GM10847 (cell line): ENCODE results near the gene ZSCAN1.

Experiments used
- POLR2A ChIP-seq: IDR thresholded peaks from 2 replicates; pipeline ENCODE4 v1.6.1; 2011; ENCODE audit not compliant: insufficient read length; ENCODE audit errors: extremely low read depth

The ZSCAN1 gene

DNA sequence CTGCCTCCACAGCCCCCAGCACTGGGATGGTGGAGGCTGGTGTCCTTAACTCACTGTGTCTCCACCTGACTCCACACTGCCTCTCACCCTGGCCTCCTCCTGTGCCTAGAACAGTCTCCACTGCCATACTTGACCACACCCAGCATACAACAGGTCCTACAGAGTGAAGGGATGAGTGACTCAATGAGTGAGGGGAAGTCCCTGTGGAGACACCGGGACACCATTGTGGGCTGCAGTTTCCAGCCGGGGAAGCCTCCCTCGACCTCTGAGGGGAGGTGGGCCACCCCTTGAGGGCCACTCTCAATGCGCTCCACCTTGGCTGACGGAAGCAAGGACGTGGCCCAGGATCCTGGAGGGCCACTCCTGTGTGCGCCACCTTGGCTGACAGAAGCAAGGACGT, 22.4 kb downstream of the ZSCAN1 start:
- TF ChIP-seq POLR2A, result no peak

DNA sequence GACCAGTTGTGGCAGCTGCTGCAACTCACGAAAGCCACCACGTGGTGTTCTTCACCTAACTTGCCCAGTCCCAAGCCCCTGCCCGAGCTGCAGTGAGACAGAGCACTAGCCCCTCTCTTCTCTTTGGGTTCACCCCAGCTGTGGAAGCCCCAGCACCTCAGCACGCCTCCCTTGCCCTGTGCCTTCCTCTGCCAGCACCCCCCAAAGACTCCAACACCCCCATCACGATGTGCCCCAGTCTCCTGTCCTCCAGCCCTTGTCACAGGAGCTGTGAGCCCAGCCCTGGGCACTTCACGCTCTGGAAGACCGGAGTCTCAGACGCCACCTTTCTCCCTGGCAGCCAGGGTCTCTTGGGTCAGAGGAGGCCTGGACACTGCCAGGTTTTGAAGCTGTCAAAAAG, 23.0 kb downstream of the ZSCAN1 start:
- TF ChIP-seq POLR2A, result no peak

DNA sequence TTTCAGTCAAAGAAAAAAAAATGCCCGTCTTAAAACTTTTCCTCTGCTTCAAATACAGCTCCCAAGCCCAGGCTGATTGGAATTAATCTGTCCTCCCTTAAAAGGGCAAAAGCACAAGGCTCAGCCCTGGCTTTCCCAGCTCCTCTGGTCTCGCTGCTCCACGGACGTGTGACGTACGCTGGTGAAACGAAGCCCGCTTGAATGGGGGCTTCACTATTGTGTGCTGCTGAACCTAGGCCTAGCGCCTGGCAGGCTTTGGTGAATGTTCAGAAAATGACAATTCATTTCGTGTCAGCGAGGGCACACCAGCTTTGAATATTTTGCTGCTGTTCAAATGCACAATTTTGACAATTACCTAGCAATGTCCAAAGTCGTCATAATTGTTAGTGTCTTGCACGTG, 24.6 kb downstream of the ZSCAN1 start:
- TF ChIP-seq POLR2A, result no peak

DNA sequence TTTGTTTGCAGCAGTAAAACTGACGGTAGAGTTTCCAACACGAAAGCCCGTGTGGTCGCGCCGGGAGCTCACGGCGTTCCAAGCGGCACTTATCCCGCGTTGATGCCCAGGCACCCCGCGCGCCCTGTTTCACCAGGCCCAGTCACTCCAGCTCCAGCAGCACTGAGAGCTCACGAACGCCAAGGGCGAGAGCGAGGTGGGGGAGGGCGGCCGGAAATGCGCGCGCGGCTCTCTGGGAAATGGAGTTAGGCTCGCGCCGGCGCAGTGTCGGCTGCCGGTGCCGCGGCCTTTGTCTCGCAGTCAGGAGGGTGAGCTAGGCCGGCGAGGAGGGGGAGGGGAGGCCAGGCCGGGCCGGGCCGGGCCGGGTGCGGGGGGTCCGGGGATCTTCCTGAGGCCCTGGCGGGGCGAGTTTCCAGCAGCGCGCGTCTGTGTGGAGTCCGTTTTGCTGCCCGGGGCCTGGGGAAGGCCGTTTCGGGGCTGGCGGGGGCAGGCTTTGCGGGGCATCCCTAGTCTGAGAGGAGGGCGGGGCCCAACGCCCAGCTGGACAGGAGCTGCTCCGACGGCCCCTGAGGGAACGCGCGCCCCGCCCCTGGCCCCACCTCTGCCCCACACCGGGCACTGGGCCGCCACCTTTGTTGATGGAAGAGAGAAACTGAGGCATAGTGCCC, 25.3 kb downstream of the ZSCAN1 start, which contains the start of gene ZNF135:
TSS of gene ZNF135 (plus strand) at position 280 of the 668 bp plus-strand sequence. CDS start 721 bp downstream, outside the sequence.
- no peak for TF ChIP-seq POLR2A

DNA sequence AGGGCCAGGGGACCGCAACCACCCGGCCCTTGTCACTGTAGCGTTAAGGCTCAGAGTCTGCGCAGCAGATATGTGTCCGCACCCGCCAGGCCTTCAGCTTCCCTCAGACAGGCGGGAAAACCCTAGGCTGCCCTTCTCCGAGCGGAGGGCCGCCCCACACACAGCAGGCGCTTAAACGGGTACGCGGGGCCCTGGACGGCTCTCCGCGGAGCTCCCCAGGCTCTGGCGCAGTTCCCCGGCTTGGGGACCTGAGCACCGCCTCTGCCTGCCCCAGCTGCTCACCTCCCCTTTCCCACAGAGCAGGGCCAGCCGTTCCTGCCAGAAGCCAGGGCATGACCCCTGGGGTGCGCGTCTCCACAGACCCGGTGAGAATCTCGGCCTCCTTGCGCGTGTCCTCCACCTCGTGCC, 25.9 kb downstream of the ZSCAN1 start:
- no peak for TF ChIP-seq POLR2A

DNA sequence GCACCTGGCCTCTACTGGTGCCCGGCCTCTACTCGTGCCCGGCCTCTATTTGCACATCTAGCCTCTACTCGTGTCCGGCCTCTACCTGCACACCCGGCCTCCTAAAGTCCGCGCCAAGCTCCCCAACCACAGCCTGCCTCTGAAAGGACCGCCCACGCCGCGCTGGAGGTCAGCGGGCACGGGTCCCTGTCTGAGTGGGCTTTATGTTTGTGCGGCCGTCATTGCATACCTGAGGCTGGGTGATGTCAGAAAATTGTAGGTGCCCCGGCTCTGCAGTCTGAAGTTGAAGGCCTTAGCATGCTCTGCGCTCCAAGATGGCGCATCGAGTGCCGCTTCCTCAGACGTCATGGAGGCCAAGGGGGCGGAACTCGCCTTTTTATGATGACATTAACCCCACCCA, 26.4 kb downstream of the ZSCAN1 start:
- no peak for TF ChIP-seq POLR2A

DNA sequence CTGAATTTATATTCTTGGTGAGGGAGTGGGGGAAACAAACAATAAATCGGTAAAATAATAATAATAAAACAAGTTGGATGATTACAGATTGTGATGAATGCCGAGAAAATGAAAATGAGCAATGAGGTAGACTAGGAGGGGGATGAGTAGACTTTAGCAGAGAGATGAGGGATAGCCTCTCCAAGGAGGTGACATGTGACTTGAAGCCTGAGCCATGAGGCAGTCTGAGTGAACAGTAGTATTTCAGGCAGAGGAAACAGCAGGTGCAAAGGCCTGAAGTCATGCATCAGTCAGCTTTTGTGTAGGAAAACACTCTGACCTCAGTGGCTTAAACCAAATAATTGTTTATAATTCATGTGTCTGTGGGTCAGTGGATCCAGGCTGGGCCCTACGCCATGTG, 29.9 kb downstream of the ZSCAN1 start:
- no peak for TF ChIP-seq POLR2A

DNA sequence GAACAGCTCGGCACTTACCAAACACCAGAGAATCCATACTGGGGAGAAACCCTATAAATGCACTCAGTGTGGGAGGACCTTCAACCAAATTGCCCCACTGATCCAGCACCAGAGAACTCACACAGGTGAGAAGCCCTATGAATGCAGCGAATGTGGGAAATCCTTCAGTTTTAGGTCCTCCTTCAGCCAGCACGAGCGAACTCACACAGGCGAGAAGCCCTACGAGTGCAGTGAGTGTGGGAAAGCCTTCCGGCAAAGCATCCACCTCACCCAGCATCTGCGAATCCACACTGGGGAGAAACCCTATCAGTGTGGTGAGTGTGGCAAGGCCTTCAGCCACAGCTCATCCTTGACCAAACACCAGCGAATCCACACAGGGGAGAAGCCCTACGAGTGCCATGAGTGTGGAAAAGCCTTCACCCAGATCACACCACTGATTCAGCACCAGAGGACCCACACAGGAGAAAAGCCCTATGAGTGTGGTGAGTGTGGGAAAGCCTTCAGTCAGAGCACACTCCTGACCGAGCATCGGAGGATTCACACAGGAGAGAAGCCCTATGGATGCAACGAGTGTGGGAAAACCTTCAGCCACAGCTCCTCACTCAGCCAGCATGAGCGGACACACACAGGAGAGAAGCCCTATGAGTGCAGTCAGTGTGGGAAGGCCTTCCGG, 33.6 kb downstream of the ZSCAN1 start:
- no peak for TF ChIP-seq POLR2A

DNA sequence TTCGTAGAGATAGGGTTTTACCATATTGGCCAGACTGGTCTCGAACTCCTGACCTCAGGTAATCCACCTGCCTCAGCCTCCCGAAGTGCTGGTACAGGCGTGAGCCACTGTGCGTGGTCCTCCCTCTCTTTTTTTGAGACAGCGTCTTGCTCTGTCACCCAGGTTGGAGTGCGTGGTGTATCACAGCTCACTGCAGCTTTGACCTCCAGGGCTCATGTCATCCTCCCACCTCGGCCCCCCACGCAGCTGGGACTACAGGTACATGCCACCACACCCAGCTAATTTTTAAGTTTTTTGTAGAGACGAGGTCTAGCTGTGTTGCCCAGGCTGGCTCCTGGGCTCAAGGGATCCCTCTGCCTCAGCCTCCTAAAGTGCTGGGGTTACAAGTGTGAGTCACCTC, 46.0 kb downstream of the ZSCAN1 start:
- no peak for TF ChIP-seq POLR2A

DNA sequence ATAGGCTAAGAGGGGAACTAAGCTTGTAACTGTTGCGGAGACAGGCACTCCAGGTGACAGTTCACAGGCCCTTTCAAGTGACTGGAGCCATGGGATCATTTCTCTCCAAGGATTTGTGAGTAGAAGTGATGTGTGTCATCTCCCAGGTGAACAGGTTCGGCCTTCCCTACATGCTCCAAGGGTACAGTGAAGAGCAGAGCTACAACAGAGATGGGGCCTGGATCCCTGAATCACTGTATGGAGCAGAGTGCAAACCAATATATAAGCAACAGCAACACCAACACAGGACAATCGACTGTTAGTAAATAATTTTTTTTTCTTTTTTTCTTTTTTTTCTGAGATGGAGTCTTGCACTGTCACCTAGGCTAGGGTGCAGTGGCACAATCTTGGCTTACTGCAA, 49.2 kb downstream of the ZSCAN1 start:
- TF ChIP-seq POLR2A, result no peak

DNA sequence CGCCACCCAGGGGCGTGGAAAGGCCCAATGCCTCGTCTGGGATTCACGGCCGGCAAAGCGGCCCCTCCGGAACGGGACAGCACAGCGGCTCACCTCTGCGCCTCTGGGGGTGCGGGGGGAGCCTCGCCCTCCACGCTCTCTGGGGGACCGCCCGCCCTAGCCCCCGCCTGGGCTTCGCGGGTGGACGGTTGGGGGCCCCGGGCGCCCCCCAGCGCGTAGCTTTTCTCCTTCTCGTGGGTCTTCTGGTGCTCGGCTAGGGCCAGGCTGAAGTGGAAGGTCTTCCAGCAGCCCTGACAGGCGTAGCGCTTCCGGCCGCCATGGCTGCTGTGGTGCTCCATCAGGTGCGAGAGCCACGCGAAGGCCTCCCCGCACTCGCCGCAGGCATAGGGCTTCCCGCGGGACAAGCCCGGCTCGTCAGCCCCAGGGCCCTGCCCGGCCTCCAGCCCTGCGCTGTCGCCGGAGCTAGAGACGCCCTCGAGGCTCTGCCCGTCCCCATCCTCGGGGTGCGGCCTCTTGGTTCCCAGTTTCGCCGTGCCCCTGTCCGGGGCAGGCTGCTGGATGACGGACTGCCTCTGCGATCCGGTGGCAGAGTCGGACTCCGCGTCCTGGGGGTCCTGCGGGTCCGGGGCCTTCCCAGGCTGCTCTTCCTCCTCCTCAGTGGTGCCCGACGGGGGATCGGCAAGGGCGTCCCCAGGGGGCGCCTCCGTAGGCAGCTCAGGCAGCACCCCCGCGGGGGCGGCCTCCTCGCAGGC, 50.9 kb downstream of the ZSCAN1 start:
- TF ChIP-seq POLR2A, result no peak

DNA sequence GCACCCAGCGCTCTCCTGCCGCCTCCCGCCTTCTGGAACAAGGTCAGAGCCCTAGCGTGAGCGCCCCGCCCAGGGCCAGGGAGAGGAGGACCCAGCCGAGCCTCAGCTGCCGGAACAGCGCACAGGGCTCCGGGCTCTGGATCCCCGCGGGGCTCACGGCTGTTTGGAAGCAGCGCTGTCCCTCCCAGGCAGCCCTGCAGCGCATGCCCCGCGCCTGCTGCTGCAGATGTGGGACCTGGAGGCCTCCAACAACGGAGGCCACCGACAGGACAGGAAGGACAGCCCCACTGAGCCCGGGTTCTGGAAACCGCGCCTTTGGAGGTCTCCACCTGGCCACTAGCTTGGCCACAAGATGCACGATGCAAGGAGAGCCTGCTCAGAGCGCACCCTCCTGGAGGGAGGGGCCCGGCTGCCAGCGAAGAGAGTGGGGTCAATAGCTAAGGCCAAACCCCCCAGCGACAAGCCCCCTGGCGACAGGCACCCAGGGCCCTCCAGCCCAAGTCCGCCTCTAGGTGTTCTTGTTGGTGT, 51.6 kb downstream of the ZSCAN1 start:
- no peak for TF ChIP-seq POLR2A

DNA sequence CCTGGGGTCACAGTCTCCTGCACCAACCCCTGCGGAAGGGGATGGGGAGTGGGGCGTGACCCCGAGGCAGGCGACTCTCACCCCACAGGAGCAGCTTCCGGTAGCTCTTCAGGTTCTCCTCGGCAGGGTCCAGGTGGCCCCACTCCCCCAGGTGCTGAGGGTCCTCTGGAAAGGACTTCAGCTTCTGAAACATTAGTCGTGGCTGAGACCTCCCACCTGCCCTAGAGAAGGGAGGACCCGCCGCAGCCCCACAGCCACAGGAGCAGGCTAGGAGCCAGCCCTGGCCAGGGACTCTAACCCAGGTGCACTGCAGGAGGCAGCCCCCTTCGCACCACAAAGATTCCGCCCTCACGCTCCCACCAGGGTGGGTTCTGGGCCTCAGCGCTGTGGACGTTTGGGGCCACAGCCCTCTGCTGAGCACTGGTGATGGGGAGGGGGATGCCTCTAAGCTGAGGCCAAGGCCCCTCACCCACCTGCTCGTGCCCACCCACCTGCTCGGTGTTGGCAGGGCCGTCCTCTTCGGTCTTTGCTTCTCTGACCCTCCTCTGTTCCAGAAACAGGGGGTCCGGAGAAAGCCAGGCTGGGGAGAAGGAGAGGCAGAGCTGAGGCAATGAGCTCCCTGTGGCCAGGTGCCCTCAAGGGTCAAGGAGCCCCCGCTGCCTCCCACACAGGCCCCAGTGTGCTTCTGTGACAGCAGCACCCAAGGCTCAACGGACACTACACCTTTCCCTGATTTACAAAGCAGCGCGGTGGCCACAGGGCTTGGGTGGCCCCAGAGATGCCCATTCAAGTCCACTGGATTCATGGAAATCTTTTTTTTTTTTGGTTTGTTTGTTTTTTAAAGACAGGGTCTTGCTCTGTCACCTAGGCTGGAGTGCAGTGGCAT, 53.2 kb downstream of the ZSCAN1 start:
- no peak for TF ChIP-seq POLR2A

DNA sequence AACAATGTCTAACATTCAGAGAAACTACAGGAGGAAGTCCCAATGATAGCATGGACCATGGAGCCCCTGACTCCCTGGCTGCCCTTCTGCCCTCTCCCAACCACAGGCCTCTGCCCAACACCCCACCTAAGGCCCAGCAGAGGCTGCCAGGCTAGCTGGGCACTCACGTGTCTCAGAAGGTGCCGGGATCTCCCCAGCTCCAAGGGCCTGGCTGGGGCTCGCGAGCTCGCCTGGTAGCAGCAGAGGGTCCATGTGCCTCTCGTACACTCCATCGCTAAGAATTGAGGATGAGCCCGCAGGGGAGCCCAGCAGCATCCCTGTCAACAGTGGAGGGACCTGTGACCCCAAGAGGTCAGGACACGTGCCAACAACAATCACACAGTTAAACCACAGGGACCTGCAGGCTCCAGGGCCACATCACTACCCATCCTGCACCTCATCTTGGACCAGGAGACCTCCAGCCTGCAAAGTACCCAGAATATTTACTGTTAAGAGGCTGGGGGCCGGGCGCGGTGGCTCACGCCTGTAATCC, 54.8 kb downstream of the ZSCAN1 start:
- no peak for TF ChIP-seq POLR2A

DNA sequence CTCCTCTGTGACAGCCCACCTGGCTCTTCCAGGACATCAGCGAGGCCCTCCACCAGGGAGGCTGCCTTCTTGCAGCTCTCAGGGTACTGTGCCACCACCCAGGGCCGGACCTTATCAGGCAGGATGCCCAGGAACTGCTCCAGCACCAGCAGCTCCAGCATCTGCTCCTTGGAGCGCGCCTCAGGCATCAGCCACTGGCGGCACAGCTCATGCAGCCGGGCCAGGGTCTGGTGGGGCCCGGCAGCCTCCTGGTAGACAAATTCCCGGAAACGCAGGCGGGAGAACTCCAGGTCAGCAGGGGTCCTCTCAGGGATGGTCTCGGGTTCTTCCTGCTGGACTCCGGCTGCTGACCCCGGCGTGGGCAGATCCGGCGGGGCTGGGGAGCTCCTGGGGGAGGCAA, 56.0 kb downstream of the ZSCAN1 start:
- no peak for TF ChIP-seq POLR2A
